Choroid plexus epithelial cell (primary cell): ENCODE measurements around the gene CLIC3.

Experiments
- DNase-seq: peaks from one replicate; pipeline ENCODE4 v3.0.0-alpha.2; 2010; ENCODE audit warnings: low read depth
- H3K4me3 ChIP-seq: 2 replicates; pipeline ENCODE4 v1.5.1; 2011; ENCODE audit warnings: low read depth, mild to moderate bottlenecking, control low read depth, low read length, moderate library complexity
- CTCF ChIP-seq: conservative IDR thresholded peaks from 2 replicates; pipeline ENCODE4 v1.5.1; 2011; ENCODE audit warnings: low read depth, mild to moderate bottlenecking, control low read depth, inconsistent platforms, low read length, moderate library complexity

CLIC3 gene

GRCh38 chr9:137025517-137025966 is 29.2 kb upstream of the CLIC3 start:
- TF ChIP-seq CTCF: no peak
- no peak for DNase-seq
- no peak overlapping the region for H3K4me3 ChIP-seq

GRCh38 chr9:137023583-137023991 is 27.2 kb upstream of the CLIC3 start:
- no peak overlapping the region for H3K4me3 ChIP-seq
- DNase-seq: no peak
- TF ChIP-seq CTCF: no peak

GRCh38 chr9:137023157-137023556 is 26.8 kb upstream of the CLIC3 start:
- H3K4me3 ChIP-seq: no peak overlapping the region
- TF ChIP-seq CTCF: no peak
- no peak for DNase-seq

- DNase-seq: no peak
- TF ChIP-seq CTCF: no peak
These were observed 26.3 kb upstream of the CLIC3 start for GRCh38 chr9:137022662-137023008.

GRCh38 chr9:137021979-137022661 is 25.8 kb upstream of the CLIC3 start:
- TF ChIP-seq CTCF: no peak
- no peak overlapping the region for H3K4me3 ChIP-seq
- DNase-seq: peak; percentile 65

More at GRCh38 chr9:137022662-137023008, 26.3 kb upstream of the CLIC3 start:
- no peak overlapping the region for H3K4me3 ChIP-seq

- TF ChIP-seq CTCF: no peak
- no peak overlapping the region for H3K4me3 ChIP-seq
- DNase-seq: no peak
These were observed 25.2 kb upstream of the CLIC3 start for GRCh38 chr9:137021568-137021978.

GRCh38 chr9:137020771-137021567 is 24.6 kb upstream of the CLIC3 start:
- DNase-seq: no peak
- no peak overlapping the region for H3K4me3 ChIP-seq
- TF ChIP-seq CTCF: no peak
